GM18502 (cell line): Measurements from ENCODE around the gene TMEM144.
A peak's percentile ranks its signal among the peaks of the same experiment; 100 is the strongest.

ENCODE experiments used
- ATAC-seq: cut with Tn5 transposase; IDR thresholded peaks from one replicate; pipeline ENCODE4 v1.9.1; 2021; ENCODE audit warnings: mild to moderate bottlenecking; ENCODE audit not compliant: unreplicated experiment, poor library complexity

The TMEM144 gene

DNA sequence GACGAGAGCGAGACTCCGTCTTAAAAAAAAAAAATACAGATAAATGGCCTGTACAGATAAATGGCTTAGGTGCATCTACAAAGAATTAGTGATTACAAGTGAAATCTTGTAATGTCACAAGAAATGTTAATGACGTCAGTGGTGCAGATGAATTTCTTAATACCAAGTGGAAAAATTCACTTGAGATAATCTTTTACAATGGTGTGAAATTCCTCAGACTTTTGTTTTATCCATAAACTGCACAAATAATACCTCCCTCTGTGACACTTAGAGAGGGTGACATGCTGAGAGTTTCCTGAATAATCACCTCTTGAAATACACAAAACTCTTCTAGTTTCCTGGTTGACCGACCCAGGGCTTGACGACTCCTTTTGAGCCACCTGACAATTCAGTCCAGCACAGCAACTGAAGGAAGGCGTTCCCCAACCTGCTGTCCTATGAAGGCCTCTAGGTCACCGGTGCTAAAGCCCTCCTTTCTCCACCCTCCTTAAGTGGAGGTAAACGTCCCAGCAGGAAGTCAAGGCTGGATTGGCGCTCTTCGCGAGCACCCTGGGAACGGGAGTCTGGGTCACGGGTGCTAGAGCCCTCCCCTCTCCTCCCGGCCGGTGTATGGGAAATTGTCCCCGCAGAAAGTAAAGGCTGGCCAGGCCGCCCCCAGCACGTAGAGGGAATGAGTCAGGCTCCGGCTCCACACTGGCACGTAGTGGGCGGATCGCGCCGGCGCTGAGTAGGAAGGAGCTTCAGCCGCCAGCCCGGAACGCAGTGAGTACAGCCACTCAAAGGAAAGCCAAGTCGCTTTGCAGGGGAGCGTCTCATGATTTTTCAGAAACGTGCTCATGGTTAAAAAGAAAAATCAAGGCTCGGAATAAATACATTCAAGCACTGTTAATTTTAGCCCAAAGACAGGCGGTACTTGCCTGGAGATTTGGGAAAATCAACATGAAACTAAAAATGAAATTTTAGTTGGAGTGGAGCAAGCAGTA is at the start of gene TMEM144:
TSS of gene TMEM144 (plus strand) at position 662 of the 983 bp plus-strand sequence. CDS start 2,182 bp downstream, outside the sequence.
- ATAC-seq = peak; percentile 82

DNA sequence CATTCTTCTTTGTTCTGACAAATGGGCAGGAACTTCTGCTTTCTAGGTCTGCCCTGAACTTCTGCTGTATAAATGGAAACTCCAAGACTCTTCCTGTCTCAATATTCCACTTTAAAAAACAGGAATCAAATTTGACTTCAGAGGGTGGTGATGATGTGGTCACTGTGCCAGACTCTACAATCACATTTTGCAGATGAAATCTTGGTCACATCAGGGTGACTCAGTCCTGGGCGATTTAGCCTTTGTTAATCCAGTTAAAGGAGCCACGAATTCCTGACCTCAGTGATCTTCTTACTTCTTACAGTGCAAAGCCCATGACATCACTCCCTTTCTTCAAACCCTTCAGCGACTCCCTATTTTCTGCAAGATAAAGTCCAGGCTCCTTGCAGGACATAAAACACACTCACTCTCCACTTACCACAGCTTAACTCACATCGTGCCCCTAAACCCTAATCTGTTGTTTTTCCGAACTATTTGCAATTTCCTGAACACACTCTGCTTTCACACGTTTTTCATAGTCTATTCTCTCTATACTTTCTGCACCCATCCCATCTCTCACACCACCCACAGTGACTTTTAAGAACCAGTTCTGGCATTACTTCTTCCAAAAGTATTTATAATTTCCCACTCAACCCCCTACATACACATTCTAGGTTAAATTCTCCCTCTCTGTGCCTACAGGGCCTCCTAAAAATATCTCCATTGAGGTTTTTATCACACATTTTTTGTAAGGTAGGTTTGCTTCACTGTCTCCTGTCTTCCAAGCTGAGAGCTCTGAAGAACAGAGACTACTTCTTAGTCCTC is 48.5 kb upstream of the TMEM144 start:
- ATAC-seq = no peak

DNA sequence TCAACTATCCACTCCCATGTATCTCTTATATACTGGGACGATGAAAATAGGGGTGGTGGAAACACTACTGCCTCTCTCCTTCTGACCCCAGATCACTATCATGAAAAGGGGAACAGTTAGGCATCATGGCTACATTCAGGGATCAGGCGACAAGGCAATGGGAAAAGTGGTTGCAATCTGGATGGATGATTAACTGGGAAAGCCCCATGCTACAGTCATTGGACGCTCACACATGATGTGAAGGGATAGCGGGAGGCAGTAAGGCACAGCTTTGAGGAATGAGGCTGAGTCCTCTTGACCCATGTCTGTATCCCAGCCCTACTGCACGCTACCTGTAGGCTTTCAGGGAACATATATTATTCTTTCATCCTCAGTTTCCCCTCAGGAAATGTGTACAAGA is 47.7 kb upstream of the TMEM144 start:
- no peak for ATAC-seq

DNA sequence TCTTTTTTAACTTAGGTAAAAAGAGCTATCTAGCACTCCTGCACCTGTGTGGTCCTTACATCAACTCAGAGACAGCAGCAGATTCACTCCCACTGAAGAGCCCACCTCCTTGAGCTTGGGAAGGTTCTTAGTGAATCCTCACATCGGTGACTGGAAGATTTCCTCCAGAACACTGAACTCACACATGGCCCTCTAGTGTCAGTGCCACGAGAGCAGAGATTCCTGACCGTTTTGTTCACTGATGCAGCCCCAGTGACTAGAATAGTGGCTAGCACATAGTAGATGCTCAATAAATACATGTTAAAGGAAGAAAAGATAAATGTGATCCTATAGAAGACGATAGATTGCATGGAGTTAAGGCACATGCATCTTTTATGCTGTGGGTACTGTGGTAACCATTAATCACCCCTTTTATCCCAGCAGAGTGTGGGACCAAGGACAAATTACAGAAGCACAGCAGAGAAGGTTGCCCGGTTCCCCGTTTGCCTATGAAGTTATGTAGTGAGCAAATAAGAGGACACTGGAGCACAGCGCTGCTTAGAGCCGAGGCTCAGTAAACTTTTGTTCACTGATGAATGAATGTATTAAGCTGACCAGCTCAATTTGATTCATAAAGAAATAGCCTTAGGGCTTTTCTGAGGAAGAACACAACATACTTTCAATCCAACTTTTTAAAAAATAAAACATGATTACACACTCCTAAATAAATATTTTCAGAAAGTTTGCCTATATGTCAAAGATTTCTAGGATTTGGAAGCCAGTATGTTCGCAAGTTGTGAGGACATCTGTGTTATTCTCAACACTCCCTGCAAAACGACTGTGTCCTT is 46.1 kb upstream of the TMEM144 start:
- ATAC-seq = no peak

DNA sequence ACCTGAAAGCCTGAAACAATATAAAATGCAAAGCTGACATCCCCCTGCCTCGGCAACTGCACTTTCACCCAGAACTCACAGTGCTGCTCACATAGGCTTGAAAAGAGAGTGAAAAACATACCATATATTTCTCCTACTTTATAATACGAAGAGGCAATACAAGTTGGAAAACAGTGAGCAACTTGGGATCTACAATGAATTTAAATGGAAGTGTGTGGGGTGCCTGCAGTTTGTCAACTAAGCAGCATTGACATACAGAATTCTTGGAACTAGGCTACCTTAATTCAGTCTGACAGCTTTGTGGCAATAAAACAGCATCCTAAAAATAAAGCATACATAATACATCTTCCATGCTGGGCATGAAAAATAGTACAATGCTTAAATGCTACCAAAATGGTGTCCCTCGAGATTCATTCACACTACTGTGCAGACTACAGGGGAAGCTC is 45.5 kb upstream of the TMEM144 start:
- no peak for ATAC-seq

DNA sequence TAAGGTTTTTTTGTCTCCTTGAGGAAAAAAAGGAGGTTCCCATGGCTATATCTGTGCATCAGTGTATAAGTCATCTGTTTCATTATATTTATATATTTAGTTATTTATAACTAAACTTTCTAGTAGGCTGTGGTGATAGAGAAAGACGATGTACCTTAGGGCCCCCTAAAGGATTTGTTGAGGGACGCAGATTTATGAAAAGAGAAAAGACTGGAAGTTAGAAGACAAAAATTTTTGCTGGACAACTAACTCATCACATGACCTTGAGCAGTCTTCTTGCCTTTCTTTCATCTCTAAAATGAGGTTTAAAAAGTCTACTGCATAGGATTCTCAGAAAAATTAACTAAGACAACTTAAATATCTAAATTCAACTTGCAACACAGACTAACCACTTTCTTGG is 43.6 kb upstream of the TMEM144 start:
- ATAC-seq = no peak

DNA sequence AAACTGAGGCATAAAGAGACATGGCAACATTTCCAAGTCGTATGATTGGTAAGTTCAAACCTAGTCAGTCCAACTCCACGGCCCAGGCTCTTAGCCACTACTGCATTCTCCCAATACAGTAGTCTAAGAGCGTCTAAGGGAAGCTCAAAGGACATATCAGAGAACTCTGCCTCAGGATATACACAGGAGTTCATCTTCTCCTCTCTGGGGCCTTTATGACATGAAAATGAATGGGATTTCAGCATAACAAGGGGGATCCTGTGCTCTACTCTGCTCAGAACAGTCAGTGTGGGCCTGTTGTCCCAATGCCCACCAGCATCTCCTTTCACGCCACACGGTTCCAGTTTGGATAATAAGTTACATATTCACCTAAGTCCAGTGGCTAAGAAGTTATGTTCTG is 41.7 kb upstream of the TMEM144 start:
- ATAC-seq = no peak

DNA sequence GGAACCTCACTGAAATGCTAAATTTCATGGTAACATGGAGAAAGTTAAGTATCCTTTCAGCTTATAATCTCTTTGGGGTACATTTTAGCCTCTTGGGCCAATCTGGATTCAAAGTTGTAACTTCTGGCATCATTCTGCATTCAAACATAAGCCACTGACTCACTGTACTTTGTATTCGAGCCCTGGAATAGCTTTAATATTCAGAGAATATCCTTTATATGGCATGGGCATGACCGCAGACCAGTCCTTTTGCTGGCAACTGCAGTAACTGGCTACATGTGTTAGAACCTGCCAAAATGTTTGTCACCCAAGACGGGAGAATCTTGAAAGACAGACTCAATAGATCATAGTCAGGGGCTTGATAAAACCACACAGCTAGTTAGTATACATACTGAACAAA is 40.8 kb upstream of the TMEM144 start:
- no peak for ATAC-seq

DNA sequence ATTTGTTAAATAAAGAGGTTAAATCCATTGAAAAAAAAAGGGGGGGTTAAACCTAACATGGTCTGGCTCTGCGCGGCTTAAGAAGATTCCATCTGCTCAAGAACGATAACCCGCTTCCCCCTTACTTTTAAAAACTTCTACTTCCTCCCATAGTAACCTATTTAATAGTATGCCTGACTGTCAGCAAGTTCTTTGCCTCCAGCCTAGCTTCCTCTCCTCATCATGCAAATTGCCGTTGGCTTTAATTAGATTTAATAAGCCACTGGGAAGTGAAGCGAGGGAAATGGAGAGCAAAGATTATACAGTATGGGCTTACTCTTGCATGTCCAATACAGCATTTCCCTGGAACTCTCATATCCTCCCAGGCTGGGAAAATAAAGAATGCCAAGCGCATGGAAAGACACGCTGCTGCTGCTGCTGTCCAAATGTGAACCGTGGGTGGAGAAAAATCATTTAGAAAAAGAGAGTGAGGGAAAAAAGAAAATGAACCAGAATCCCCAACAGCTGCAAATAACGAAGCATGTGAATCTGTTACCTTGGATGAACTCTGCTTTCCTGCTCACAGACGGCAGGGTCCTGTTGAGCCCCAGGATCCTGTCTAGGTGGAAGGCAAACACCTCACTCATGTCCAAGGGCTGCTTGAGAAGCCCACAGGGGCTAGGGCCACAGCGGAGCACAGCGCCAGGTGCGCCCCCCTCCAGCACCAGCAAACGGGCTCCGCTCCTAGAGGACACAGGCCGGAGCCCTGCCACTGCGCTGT is 40.2 kb upstream of the TMEM144 start:
- peak; percentile 3 for ATAC-seq

DNA sequence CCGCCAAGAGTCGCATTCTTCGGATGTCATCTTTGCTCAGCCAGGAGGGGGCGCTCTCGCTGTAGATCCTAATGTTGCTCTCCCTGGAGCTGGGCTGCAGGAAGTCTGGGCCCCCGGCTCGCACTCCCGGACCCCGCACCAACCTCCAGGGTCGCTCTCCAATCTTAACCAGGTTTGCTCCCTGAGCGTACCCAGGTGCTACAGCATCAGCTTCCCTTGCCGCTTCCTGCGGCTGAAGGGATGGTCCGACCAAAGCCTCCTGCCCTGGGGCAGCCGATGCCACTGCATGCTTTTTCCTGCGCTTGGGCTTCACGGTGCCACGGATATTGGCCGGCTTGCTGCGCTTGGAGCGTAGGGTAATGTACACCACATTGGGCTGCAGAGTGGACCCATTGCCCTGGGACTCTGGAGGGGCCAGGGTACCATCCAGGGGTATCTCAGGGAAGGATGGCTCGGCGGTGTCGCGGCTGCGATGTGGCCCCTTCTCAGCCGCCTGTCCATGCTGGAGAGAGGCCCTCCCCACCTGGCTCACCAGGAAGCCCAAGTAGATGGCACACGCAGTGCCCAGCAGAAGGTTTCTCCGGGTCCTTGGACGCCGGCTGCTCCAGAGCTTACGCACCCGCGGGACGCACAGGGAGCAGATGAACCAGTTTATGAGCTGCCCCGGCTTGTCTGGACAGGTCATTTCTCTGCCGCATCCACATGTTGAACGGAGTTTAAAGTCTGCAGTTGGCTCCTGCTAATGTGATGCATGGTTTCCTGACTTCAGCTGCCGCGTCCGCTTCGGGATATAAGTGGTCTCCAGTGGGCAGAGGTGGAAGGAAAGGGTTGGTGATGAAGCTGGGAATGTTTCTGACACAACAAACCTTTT is 39.4 kb upstream of the TMEM144 start:
- peak; percentile 47 for ATAC-seq

DNA sequence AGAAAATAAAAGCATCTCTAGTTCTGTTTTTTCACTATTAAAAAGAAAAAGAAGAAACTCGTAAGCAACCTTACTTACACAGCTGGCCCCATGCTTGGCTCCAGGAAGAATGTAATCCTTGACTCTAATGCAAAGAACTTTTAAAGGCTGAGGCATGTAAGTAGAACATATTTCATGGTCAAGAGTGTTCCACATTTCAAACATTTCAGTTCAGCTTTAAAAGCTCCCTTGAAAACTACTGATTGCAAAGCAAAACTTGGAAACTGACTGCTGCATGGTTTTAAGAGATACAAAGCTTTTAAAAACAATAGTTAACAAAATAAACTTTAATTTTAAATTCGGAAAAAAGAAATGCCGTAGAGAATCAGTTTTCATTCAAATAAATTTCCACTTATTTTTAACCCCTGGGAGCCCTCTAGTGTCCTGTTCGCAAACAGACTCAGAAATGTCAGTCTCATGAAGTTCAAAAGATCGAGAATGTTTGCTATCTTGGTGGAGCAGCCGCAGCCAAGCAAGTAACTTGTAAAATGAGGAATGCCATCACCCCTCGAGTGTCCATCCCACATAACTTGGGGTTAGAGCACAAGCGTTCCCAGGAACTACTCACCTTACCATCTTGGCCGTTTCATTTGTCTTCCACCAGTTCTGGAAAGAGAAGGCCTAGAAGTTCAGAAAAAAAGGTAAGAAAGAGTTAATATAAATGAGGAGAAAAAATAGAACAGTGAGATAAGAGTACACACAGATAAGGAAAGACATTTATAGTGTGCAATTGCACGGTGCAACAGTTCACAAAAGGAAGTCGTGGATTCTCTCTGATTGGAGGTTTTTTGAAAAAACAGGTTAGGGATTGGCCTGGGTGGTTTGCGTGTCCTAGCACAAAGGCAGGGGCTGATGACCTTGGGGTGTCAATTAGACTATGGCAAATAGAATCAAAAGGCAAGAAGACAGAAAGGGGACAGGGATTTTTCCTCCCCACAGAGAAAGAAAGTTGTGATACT is 37.7 kb upstream of the TMEM144 start, which contains the start of gene GASK1B:
TSS of gene GASK1B (minus strand) at position 765 of the 998 bp plus-strand sequence. CDS start 1,650 bp downstream, outside the sequence.
- ATAC-seq = peak; percentile 50

DNA sequence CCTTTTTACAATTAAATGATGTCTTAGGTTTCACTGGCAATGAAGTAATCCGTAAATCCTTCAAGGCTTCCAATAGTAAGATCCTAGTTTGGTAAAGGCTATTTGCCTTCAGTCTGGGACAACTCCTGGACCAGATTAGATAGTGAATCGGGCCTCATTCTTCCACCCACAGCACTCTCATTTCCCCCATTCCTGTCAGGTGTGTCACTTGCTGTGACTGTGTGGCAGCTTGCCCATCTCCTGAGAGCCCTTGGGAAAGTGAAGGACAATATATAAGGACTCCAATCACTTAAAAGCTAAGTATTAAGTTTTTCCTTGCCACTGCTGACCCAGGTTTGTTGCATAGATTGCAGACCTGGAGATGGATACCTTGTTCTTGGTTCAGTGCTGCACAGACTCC is 34.2 kb upstream of the TMEM144 start:
- ATAC-seq = no peak

DNA sequence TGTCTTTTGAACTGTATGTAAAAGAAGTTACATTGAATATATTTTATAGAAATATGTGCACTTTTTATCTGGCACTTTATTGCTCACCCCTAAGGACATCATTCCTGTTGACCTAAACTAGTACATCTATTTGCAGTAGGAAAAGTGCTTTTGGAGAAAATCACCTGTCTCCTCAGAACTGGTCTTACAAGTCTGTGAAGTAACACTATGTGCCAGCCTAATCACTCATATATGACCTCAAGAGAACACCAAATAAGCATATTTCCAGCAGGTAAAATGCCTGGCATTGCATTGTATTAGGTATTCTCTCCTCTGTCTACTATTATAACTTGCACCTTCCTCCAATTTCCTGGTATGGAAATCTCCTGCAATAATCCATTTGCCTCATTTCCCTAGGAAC is 33.5 kb upstream of the TMEM144 start:
- ATAC-seq = no peak

DNA sequence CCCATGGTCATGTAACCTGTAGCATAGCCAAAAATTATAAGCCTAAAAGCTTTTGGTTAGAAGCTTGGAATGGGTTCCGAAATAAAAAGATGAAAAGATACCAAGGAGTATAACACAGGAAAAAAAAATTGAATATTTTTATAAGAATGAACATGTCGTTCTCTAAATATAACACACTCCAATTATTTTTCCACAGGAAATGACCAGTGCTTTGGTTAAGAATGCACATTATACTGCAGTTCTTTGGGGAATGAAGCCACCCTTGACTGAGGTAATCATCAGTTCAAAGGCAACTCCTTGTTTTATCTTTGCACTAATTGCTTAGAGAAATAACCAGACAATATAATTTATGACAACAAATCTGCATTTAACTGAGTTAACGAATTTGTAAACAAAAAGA is 30.8 kb upstream of the TMEM144 start:
- no peak for ATAC-seq

DNA sequence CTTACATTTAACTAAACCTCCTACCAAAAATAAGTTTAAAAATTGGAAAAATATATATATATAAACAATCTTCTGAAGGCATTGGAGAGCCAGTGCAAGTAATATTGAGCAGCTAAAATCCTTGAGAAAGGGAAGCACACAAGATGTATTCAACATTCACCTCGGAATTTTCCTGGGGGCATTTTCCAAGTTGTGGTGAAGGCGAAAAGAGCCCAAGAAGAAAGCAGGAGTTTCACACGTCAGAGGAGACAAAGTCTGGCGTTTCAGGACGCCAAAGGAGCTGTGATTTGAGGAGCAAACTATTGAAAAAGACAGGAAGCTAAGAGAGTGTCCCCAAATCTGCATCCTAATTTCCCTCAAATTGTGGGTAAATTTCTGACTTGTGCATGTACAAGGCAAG is 28.4 kb upstream of the TMEM144 start:
- no peak for ATAC-seq

DNA sequence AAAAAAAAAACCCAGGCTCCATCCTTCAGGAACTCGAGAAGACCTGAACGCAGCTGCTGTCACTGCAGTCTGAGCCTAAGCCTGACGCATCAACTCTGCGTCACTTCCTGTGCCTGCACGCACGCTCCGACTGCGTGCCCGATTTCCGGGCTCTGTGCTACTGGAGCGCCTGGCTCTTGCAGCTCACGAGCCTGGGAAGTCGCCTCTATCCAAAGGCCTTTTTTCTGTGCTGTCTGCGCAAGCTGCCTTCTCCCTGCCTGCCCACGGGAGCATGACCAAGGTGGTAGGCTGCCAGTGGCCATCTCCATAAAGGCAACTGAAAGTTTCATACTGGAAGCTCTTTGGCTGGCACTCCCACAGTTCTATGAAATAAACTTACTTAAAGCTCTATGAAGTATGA is 27.6 kb upstream of the TMEM144 start:
- ATAC-seq = no peak

DNA sequence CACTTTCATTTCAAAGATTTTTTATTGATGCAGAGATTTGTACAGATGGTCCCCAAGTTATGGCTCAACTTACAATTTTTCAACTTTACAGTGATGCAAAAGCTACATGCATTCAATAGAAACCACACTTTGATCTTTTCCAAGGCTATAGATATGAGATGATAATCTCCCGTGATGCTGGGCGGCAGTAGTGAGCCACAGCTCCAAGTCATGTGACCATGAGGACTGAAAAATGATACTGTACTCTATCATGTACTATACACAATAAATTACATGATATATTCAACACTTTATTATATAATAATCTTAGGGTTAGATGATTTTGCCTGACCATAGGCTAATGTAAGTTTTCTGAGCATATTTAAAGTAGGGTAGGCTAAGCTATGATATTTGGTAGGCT is 23.5 kb upstream of the TMEM144 start:
- ATAC-seq = no peak
